GM12891 (cell line): ENCODE results near the gene SLC5A10.
"Not testable (repeated sequence)": the region's sequence is repeated elsewhere in the genome, so short reads cannot be mapped to it uniquely, and the experiment has no call there.

Experiments used
- PAX5 ChIP-seq: IDR thresholded peaks from 2 replicates; pipeline ENCODE4 v1.6.1; 2011; ENCODE audit warnings: low read length, moderate library complexity, mild to moderate bottlenecking; ENCODE audit not compliant: insufficient read depth, severe bottlenecking
- POLR2A ChIP-seq: IDR thresholded peaks from 2 replicates; pipeline ENCODE4 v1.6.1; 2011; ENCODE audit warnings: low read depth, low read length, control low read depth
- POLR2AphosphoS5 ChIP-seq: IDR thresholded peaks from 2 replicates; pipeline ENCODE4 v1.6.1; 2011; ENCODE audit warnings: low read depth, low read length, control low read depth
- POU2F2 ChIP-seq: IDR thresholded peaks from 2 replicates; pipeline ENCODE4 v1.6.1; 2011; ENCODE audit warnings: low read depth, mild to moderate bottlenecking, control low read depth, low read length, moderate library complexity
- SPI1 ChIP-seq: IDR thresholded peaks from 2 replicates; pipeline ENCODE4 v1.6.1; 2011; ENCODE audit warnings: low read depth, low read length, control low read depth
- TAF1 ChIP-seq: IDR thresholded peaks from 2 replicates; pipeline ENCODE4 v1.6.1; 2011; ENCODE audit warnings: low read depth, low read length, control low read depth

GRCh38 chr17:19040350-19040749, 88.4 kb downstream of the SLC5A10 start:
- not testable (repeated sequence) for TF ChIP-seq POLR2AphosphoS5, POLR2A, TAF1, PAX5, SPI1, POU2F2
